Mesothelial cell of epicardium (in vitro differentiated cells): Measurements from ENCODE around the gene NOLC1. TPM values are rescaled to one million over a fixed set of nuclear protein-coding genes. Genes with fewer than 3 reads are reported as not detected.

Experiments used
- DNase-seq, 2 experiments: peaks; one replicate each; pipeline ENCODE4 v3.0.0; 2021; ENCODE audit warnings: low spot score in 2 of 2; ENCODE audit not compliant: unreplicated experiment in 2 of 2
- H3K27ac Mint-ChIP-seq: 2 replicates; pipeline ENCODE4 v1.8.0; 2021; ENCODE audit warnings: mixed read lengths
- H3K27me3 Mint-ChIP-seq: 2 replicates; pipeline ENCODE4 v1.8.0; 2021; ENCODE audit warnings: low read depth, mixed read lengths
- H3K36me3 Mint-ChIP-seq: 2 replicates; pipeline ENCODE4 v1.8.0; 2021; ENCODE audit warnings: mixed read lengths
- H3K4me1 Mint-ChIP-seq: 2 replicates; pipeline ENCODE4 v1.8.0; 2021; ENCODE audit warnings: mixed read lengths
- H3K4me3 Mint-ChIP-seq: 2 replicates; pipeline ENCODE4 v1.8.0; 2021; ENCODE audit warnings: mild to moderate bottlenecking, moderate library complexity, mixed read lengths
- H3K9me3 Mint-ChIP-seq: 2 replicates; pipeline ENCODE4 v1.8.0; 2021; ENCODE audit warnings: mixed read lengths
- CTCF ChIP-seq: fragments of 200-600 bp; sonication (generic); IDR thresholded peaks from one replicate; pipeline ENCODE4 v1.5.0; 2021; ENCODE audit warnings: antibody characterized with exemption; ENCODE audit not compliant: unreplicated experiment
- total RNA-seq: library from RNA; stranded (reverse); gene quantifications from 3 replicates; pipeline ENCODE4 v1.2.1, GENCODE V29; 2021

NOLC1 gene
- total RNA-seq, 1 donor from 2014 or later: 65.5 TPM

GRCh38 chr10:102211615-102212299 is 59.6 kb downstream of the NOLC1 start:
- no peak for TF ChIP-seq CTCF
- DNase-seq: no peak
- Mint-ChIP-seq H3K27ac (no peak overlapping the region), H3K4me1 (peaks cover 4% of the 10 kb centered on the region), H3K27me3 (peaks cover 23% of the 10 kb centered on the region), H3K9me3 (peaks cover 5% of the 10 kb centered on the region), H3K4me3 (no peak overlapping the region), H3K36me3 (no peaks in the 10 kb centered on the region)

Other genes starting within 250 kb of the NOLC1 start
- gene ARMH3, start 96.2 kb upstream of the NOLC1 start, total RNA-seq: 21.8 to 26.6 TPM (median 26.5 TPM) in 3 replicates
- gene HPS6, start 87.0 kb upstream of the NOLC1 start, total RNA-seq: 14.2 to 15.2 TPM (median 14.5 TPM) in 3 replicates
- gene LDB1, start 32.0 kb upstream of the NOLC1 start, total RNA-seq: 178 to 185 TPM (median 183 TPM) in 3 replicates
- 62.6 to 65.0 TPM (median 64.9 TPM) in 3 replicates for gene PPRC1, start 19.3 kb upstream of the NOLC1 start, total RNA-seq
- 0.27 to 0.44 TPM (median 0.43 TPM) in 3 replicates for gene ELOVL3, start 73.9 kb downstream of the NOLC1 start, total RNA-seq
- not detected in 3 replicates for gene PITX3, start 89.1 kb downstream of the NOLC1 start, total RNA-seq
- 49.3 to 51.1 TPM (median 51.1 TPM) in 3 replicates for gene GBF1, start 93.1 kb downstream of the NOLC1 start, total RNA-seq
- gene NFKB2, start 243.3 kb downstream of the NOLC1 start, total RNA-seq: 51.7 to 56.6 TPM (median 55.8 TPM) in 3 replicates